Hepatocyte (in vitro differentiated cells): ENCODE data around the gene RRAGA.

Experiments used
- EZH2 ChIP-seq: fragments of 200-600 bp; sonication (generic); IDR thresholded peaks from 2 replicates; pipeline ENCODE4 v1.6.1; 2016; ENCODE audit warnings: antibody characterized with exemption, mild to moderate bottlenecking, borderline replicate concordance
- TF ChIP-seq, protein P1 (sequence below): fragments of 200-600 bp; sonication (generic); IDR thresholded peaks from 2 replicates; pipeline ENCODE4 v1.5.1; 2016; ENCODE audit warnings: antibody characterized with exemption, mild to moderate bottlenecking; ENCODE audit not compliant: poor library complexity

- TF ChIP-seq EZH2, result no peak
- TF ChIP-seq, protein P1, sequence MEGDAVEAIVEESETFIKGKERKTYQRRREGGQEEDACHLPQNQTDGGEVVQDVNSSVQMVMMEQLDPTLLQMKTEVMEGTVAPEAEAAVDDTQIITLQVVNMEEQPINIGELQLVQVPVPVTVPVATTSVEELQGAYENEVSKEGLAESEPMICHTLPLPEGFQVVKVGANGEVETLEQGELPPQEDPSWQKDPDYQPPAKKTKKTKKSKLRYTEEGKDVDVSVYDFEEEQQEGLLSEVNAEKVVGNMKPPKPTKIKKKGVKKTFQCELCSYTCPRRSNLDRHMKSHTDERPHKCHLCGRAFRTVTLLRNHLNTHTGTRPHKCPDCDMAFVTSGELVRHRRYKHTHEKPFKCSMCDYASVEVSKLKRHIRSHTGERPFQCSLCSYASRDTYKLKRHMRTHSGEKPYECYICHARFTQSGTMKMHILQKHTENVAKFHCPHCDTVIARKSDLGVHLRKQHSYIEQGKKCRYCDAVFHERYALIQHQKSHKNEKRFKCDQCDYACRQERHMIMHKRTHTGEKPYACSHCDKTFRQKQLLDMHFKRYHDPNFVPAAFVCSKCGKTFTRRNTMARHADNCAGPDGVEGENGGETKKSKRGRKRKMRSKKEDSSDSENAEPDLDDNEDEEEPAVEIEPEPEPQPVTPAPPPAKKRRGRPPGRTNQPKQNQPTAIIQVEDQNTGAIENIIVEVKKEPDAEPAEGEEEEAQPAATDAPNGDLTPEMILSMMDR, result no peak
These were observed 49.1 kb upstream of the RRAGA start for GRCh38 chr9:19000133-19000532.
